ENCODE data around the gene MATN4. TPM values are rescaled to one million over a fixed set of nuclear protein-coding genes. Genes with fewer than 3 reads are reported as not detected.

The MATN4 gene
- total and polyA plus RNA-seq, 12 donors: 0.06 to 0.37 (median 0.16) TPM; not detected in 8

DNA sequence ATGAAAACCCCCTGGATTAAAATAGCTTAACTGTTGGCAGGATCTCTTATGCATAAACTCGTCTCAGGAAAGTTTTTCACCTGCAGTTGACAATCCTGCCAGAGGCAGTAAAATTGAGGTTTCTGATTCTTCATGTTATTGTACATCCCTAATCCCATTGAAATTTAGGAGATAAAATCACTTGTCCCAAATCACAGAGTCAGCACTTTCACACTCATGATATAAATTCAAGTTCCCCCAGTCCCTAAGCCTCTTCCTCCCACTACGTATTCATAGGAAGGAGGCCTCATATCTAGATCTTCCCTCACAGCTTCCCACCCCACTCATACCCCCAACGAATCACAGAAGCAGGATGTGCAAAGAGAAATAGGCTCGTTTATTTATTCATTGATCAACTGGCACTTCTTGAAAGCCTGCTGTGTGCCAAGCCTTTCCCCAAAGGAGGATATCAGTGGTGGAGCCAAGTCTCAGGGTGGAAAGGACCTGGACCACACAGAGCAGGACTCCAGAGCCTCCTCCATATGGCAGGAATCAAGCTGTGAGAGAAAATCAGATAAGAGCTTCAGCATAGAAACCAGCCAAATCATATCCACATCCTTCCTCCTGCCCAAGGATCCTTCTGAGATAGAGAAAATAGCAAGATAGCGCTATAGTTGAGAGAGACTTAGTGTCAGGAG lies 56.1 kb downstream of the MATN4 start:
- Histone ChIP-seq H3K4me3 (no peak overlapping the region), H3K27me3 (peaks cover 8% of the 10 kb centered on the region), H3K36me3 (replicated peaks in 1 of 2) (no peaks in the 10 kb centered on the region), H3K9me3 (replicated peaks in 1 of 3) (no peaks in the 10 kb centered on the region), H3K4me1 (replicated peaks in 1 of 2) (no peaks in the 10 kb centered on the region), H3K27ac (no peak overlapping the region)
- intact Hi-C loops (cut with DNase I): no loop called here
- no peak for DNase-seq
- WGBS, 4 donors: 42 to 54% (median 49%) methylated on average over 5 of the region's 5 CpGs
- TF ChIP-seq POLR2A (IDR thresholded peaks at IDR 0.05): no peak
- TF ChIP-seq, protein P1, sequence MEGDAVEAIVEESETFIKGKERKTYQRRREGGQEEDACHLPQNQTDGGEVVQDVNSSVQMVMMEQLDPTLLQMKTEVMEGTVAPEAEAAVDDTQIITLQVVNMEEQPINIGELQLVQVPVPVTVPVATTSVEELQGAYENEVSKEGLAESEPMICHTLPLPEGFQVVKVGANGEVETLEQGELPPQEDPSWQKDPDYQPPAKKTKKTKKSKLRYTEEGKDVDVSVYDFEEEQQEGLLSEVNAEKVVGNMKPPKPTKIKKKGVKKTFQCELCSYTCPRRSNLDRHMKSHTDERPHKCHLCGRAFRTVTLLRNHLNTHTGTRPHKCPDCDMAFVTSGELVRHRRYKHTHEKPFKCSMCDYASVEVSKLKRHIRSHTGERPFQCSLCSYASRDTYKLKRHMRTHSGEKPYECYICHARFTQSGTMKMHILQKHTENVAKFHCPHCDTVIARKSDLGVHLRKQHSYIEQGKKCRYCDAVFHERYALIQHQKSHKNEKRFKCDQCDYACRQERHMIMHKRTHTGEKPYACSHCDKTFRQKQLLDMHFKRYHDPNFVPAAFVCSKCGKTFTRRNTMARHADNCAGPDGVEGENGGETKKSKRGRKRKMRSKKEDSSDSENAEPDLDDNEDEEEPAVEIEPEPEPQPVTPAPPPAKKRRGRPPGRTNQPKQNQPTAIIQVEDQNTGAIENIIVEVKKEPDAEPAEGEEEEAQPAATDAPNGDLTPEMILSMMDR (IDR thresholded peaks at IDR 0.05): no peak

DNA sequence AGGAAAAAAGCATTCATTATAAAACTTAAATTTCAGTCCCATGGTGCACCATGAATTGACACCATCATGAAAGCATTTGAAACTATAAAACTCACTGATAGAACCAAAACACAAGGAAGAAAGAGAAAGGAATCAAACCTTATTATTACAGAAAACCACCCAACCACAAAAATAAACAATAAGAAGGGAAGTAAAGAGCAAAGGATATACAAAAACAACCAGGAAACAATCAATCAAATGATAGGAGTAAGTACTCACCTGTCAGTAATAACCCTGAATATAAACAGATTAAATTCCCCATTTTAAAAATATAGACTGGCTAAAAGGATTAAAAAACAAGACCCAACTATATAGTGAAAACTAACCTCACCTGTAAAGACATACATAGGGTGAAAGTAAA lies 59.5 kb downstream of the MATN4 start:
- TF ChIP-seq, protein P1 (IDR thresholded peaks at IDR 0.05): no peak
- no peak for TF ChIP-seq POLR2A (IDR thresholded peaks at IDR 0.05)
- no peaks in the 10 kb centered on the region for H3K9me3 ChIP-seq (replicated peaks in 1 of 3)
- peaks cover 33% of the 10 kb centered on the region for H3K27me3 ChIP-seq
- no peaks in the 10 kb centered on the region for H3K4me1 ChIP-seq (replicated peaks in 1 of 2)
- no peak for DNase-seq
- no peak overlapping the region for H3K4me3 ChIP-seq
- no peaks in the 10 kb centered on the region for H3K36me3 ChIP-seq (replicated peaks in 1 of 2)
- intact Hi-C loops (cut with DNase I): no loop called here
- no peak overlapping the region for H3K27ac ChIP-seq

- H3K27ac ChIP-seq: no peak overlapping the region
- TF ChIP-seq, protein P1 (IDR thresholded peaks at IDR 0.05): no peak
- no peak for TF ChIP-seq POLR2A (IDR thresholded peaks at IDR 0.05)
- no peaks in the 10 kb centered on the region for H3K36me3 ChIP-seq (replicated peaks in 1 of 2)
- no peak for DNase-seq
- H3K9me3 ChIP-seq (replicated peaks in 1 of 3): no peaks in the 10 kb centered on the region
- no peak overlapping the region for H3K4me3 ChIP-seq
- 69 to 77% (median 75%) methylated on average over 1 of the region's 1 CpG for WGBS, 4 donors
- peaks cover 30% of the 10 kb centered on the region for H3K27me3 ChIP-seq
- intact Hi-C loops (cut with DNase I): no loop called here
- H3K4me1 ChIP-seq (replicated peaks in 1 of 2): no peaks in the 10 kb centered on the region
Measured at GRCh38 chr20:45247865-45248264, 60.2 kb downstream of the MATN4 start.

DNA sequence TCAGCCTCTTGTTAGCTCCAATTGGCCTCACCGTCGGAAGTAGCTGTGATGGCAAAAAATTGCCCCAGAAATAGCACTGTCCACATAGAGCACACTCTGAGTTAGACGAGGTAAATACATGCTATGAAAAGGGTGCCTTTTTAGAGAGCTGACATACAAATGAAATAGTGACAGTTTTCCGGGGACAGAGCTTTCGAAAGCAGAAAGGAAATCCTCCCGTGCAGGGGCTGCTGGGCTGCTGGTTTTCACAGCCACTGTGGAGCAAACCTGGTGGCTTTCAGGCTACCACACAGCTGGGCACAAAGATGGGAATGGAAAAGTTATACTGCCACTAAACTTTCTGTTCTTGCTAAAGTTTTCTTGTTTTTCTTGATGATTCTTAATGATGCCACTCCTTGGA lies 62.0 kb downstream of the MATN4 start:
- Histone ChIP-seq H3K4me3 (no peak overlapping the region), H3K36me3 (replicated peaks in 1 of 2) (no peaks in the 10 kb centered on the region), H3K4me1 (replicated peaks in 1 of 2) (no peaks in the 10 kb centered on the region), H3K27ac (no peak overlapping the region), H3K27me3 (peaks cover 27% of the 10 kb centered on the region), H3K9me3 (replicated peaks in 1 of 3) (no peaks in the 10 kb centered on the region)
- intact Hi-C loops (cut with DNase I): no loop called here
- no peak for DNase-seq
- WGBS, 4 donors: 34 to 46% (median 40%) methylated on average over 6 of the region's 6 CpGs
- no peak for TF ChIP-seq POLR2A (IDR thresholded peaks at IDR 0.05)
- TF ChIP-seq, protein P1 (IDR thresholded peaks at IDR 0.05): no peak

Other genes starting within 250 kb of the MATN4 start
- 1 to 10 TPM in 4 of 9 donors, under 1 TPM in 5; 0.21 to 3.7 (median 0.87) TPM for gene KCNS1, start 207.2 kb downstream of the MATN4 start, total RNA-seq
- under 1 TPM; 0.24 to 0.30 (median 0.29) TPM for gene KCNS1, start 207.2 kb downstream of the MATN4 start, polyA plus RNA-seq
- gene WFDC5, start 193.1 kb downstream of the MATN4 start, total RNA-seq: not detected
- not detected for gene WFDC5, start 193.1 kb downstream of the MATN4 start, polyA plus RNA-seq
- not detected for gene WFDC12, start 183.8 kb downstream of the MATN4 start, total RNA-seq
- not detected for gene WFDC12, start 183.8 kb downstream of the MATN4 start, polyA plus RNA-seq
- not detected for gene PI3, start 133.4 kb downstream of the MATN4 start, total RNA-seq
- gene PI3, start 133.4 kb downstream of the MATN4 start, polyA plus RNA-seq: 1 to 10 TPM in 1 of 3 donors, not detected in 2; 1.0 TPM
- gene SEMG1, start 101.3 kb downstream of the MATN4 start, total RNA-seq: not detected
- under 1 TPM in 1 of 3 donors, not detected in 2; 0.15 TPM for gene SEMG1, start 101.3 kb downstream of the MATN4 start, polyA plus RNA-seq
- not detected for gene SEMG2, start 86.9 kb downstream of the MATN4 start, total RNA-seq
- gene SEMG2, start 86.9 kb downstream of the MATN4 start, polyA plus RNA-seq: not detected
- 10 to 100 TPM in 1 of 9 donors, 1 to 10 TPM in 5, not detected in 3; 1.8 to 33.7 (median 5.6) TPM for gene SLPI, start 53.7 kb downstream of the MATN4 start, total RNA-seq
- gene SLPI, start 53.7 kb downstream of the MATN4 start, polyA plus RNA-seq: 10 to 100 TPM in 1 of 3 donors, 1 to 10 TPM in 2; 2.3 to 25.7 (median 9.2) TPM
- under 1 TPM in 1 of 9 donors, not detected in 8; 0.06 TPM for gene RBPJL, start 1.5 kb downstream of the MATN4 start, total RNA-seq
- under 1 TPM in 1 of 3 donors, not detected in 2; 0.03 TPM for gene RBPJL, start 1.5 kb downstream of the MATN4 start, polyA plus RNA-seq
- 100 to 1,000 TPM in 2 of 9 donors, 10 to 100 TPM in 7; 51.4 to 128 (median 76.9) TPM for gene SDC4, start 40.1 kb upstream of the MATN4 start, total RNA-seq
- gene SDC4, start 40.1 kb upstream of the MATN4 start, polyA plus RNA-seq: 10 to 100 TPM; 48.7 to 64.9 (median 55.3) TPM
- gene SYS1, start 54.9 kb upstream of the MATN4 start, total RNA-seq: 10 to 100 TPM; 19.7 to 83.2 (median 35.7) TPM
- gene SYS1, start 54.9 kb upstream of the MATN4 start, polyA plus RNA-seq: 10 to 100 TPM; 16.0 to 25.7 (median 17.7) TPM
- gene TP53TG5, start 70.0 kb upstream of the MATN4 start, total RNA-seq: under 1 TPM in 3 of 9 donors, not detected in 6; 0.24 to 0.78 (median 0.65) TPM
- gene TP53TG5, start 70.0 kb upstream of the MATN4 start, polyA plus RNA-seq: under 1 TPM in 1 of 3 donors, not detected in 2; 0.33 TPM
- gene DBNDD2, start 100.0 kb upstream of the MATN4 start, total RNA-seq: 10 to 100 TPM in 8 of 9 donors, 1 to 10 TPM in 1; 2.1 to 71.1 (median 29.5) TPM
- 10 to 100 TPM; 21.6 to 52.1 (median 34.8) TPM for gene DBNDD2, start 100.0 kb upstream of the MATN4 start, polyA plus RNA-seq
- gene PIGT, start 107.8 kb upstream of the MATN4 start, total RNA-seq: 100 to 1,000 TPM in 6 of 9 donors, 10 to 100 TPM in 3; 76.0 to 202 (median 117) TPM
- gene PIGT, start 107.8 kb upstream of the MATN4 start, polyA plus RNA-seq: 100 to 1,000 TPM in 1 of 3 donors, 10 to 100 TPM in 2; 45.2 to 121 (median 99.7) TPM
- under 1 TPM in 2 of 9 donors, not detected in 7; 0.33 to 0.42 TPM for gene WFDC2, start 161.5 kb upstream of the MATN4 start, total RNA-seq
- gene WFDC2, start 161.5 kb upstream of the MATN4 start, polyA plus RNA-seq: 1 to 10 TPM in 2 of 3 donors, under 1 TPM in 1; 0.37 to 1.9 (median 1.6) TPM
- gene SPINT3, start 207.3 kb upstream of the MATN4 start, total RNA-seq: not detected
- gene SPINT3, start 207.3 kb upstream of the MATN4 start, polyA plus RNA-seq: not detected
- gene WFDC6, start 231.2 kb upstream of the MATN4 start, total RNA-seq: not detected
- gene WFDC6, start 231.2 kb upstream of the MATN4 start, polyA plus RNA-seq: not detected
- gene EPPIN, start 239.1 kb upstream of the MATN4 start, total RNA-seq: not detected
- not detected for gene EPPIN, start 239.1 kb upstream of the MATN4 start, polyA plus RNA-seq

All from adrenal gland (tissue), 12 donors.